MM.1S (cell line): ENCODE results near the gene NRG2.

Source experiments
- DNase-seq: peaks from one replicate; pipeline ENCODE4 v3.0.0-alpha.2; 2015
- H2AFZ ChIP-seq: fragments of 300-600 bp; sonication (generic); 2 replicates; pipeline ENCODE4 v1.6.0; 2016; ENCODE audit warnings: antibody characterized with exemption, low read length
- H3F3A ChIP-seq: fragments of 300-600 bp; sonication (generic); 2 replicates; pipeline ENCODE4 v1.6.1; 2016; ENCODE audit warnings: mild to moderate bottlenecking, antibody characterized with exemption, low read length, moderate library complexity, mixed read lengths; ENCODE audit not compliant: insufficient read depth
- H3K27ac ChIP-seq: fragments of 300-600 bp; sonication (generic); 2 replicates; pipeline ENCODE4 v1.5.1; 2016; ENCODE audit warnings: mild to moderate bottlenecking, low read length
- H3K27me3 ChIP-seq: fragments of 300-600 bp; sonication (generic); replicated peaks from 2 replicates; pipeline ENCODE4 v1.6.0; 2016; ENCODE audit warnings: low read length; ENCODE audit not compliant: insufficient read depth
- H3K36me3 ChIP-seq: fragments of 300-600 bp; sonication (generic); replicated peaks from 2 replicates; pipeline ENCODE4 v1.6.1; 2016; ENCODE audit warnings: mild to moderate bottlenecking, low read length, mixed read lengths; ENCODE audit not compliant: insufficient read depth
- H3K4me1 ChIP-seq: fragments of 300-600 bp; sonication (generic); 2 replicates; pipeline ENCODE4 v1.6.1; 2016; ENCODE audit warnings: low read length, mixed read lengths
- H3K4me2 ChIP-seq: fragments of 300-600 bp; sonication (generic); 2 replicates; pipeline ENCODE4 v1.6.0; 2016; ENCODE audit warnings: low read depth, low read length
- H3K4me3 ChIP-seq: fragments of 300-600 bp; sonication (generic); 2 replicates; pipeline ENCODE4 v1.5.1; 2016; ENCODE audit warnings: low read length, mixed read lengths
- H3K79me2 ChIP-seq: fragments of 300-600 bp; sonication (generic); 2 replicates; pipeline ENCODE4 v1.6.1; 2016; ENCODE audit warnings: mixed run types, low read length, mixed read lengths
- H3K9ac ChIP-seq: fragments of 300-600 bp; sonication (generic); 2 replicates; pipeline ENCODE4 v1.6.1; 2016; ENCODE audit warnings: low read length, mixed read lengths
- H3K9me2 ChIP-seq: fragments of 300-600 bp; sonication (generic); replicated peaks from 2 replicates; pipeline ENCODE4 v1.6.1; 2016; ENCODE audit warnings: mild to moderate bottlenecking, low read length, mixed read lengths; ENCODE audit not compliant: insufficient read depth
- H3K9me3 ChIP-seq: fragments of 300-600 bp; sonication (generic); replicated peaks from 2 replicates; pipeline ENCODE4 v1.6.1; 2016; ENCODE audit warnings: mild to moderate bottlenecking, low read length, mixed read lengths; ENCODE audit not compliant: insufficient read depth
- H4K20me1 ChIP-seq: fragments of 300-600 bp; sonication (generic); 2 replicates; pipeline ENCODE4 v1.6.1; 2016; ENCODE audit warnings: mild to moderate bottlenecking, low read length, moderate library complexity, mixed read lengths; ENCODE audit not compliant: insufficient read depth
- CTCF ChIP-seq: fragments of 300-600 bp; sonication (generic); IDR thresholded peaks from 2 replicates; pipeline ENCODE4 v1.5.1; 2016; ENCODE audit warnings: antibody characterized with exemption, low read length, mixed read lengths
- EZH2 ChIP-seq: fragments of 300-600 bp; sonication (generic); optimal IDR thresholded peaks from 2 replicates; pipeline ENCODE3; 2017; ENCODE audit warnings: low read depth, mild to moderate bottlenecking, antibody characterized with exemption, low read length, mixed read lengths
- EZH2phosphoT487 ChIP-seq: fragments of 300-600 bp; sonication (generic); IDR thresholded peaks from 2 replicates; pipeline ENCODE4 v1.6.1; 2018; ENCODE audit warnings: antibody characterized with exemption, low read length

Gene NRG2

DNA sequence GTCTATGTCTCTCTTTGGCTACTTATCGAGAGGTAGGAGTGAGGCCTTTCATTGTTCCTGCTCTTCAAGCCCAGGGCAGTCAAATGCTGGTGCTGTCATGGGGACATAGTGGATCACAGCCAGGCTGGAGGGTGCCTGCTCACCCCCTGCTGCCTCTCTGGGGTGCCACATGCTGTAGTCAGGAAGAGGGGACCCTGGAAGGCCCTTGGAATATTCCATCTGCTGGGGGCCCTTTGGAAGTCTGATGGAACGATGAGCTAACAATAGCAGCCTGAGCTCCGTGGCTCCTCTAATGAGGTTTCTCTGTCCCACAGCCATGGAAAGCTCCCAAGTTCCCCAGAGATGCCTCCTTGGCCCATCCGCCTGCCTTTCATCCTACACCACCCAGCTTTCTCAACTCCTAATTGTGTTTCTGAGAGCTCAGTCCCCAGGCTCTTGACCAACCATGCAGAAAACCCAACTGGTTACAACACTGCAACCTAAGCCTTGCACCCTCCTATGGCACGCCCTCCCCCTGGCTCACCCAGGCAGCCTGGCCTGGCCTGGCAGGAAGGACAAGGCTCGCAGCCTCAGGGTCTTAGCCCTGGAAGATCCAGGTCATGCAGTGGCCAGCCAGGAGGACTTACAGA, 91.7 kb downstream of the NRG2 start:
- no peak overlapping the region for H2AFZ ChIP-seq
- TF ChIP-seq EZH2 = no peak
- no peaks in the 10 kb centered on the region for H4K20me1 ChIP-seq
- H3K36me3 ChIP-seq = no peaks in the 10 kb centered on the region
- H3K27me3 ChIP-seq = no peaks in the 10 kb centered on the region
- H3K4me2 ChIP-seq = no peak overlapping the region
- no peak overlapping the region for H3K4me3 ChIP-seq
- no peaks in the 10 kb centered on the region for H3K9me2 ChIP-seq
- no peaks in the 10 kb centered on the region for H3F3A ChIP-seq
- no peak overlapping the region for H3K27ac ChIP-seq
- DNase-seq = no peak
- no peaks in the 10 kb centered on the region for H3K79me2 ChIP-seq
- no peaks in the 10 kb centered on the region for H3K9me3 ChIP-seq
- H3K9ac ChIP-seq = no peak overlapping the region
- H3K4me1 ChIP-seq = no peaks in the 10 kb centered on the region

- Histone ChIP-seq H3K27ac (no peak overlapping the region), H3K9me2 (no peaks in the 10 kb centered on the region), H3K27me3 (no peaks in the 10 kb centered on the region), H3K9ac (no peak overlapping the region), H3K79me2 (no peaks in the 10 kb centered on the region), H3K4me1 (no peaks in the 10 kb centered on the region), H3K4me3 (no peak overlapping the region), H3K4me2 (no peak overlapping the region), H3K36me3 (no peaks in the 10 kb centered on the region), H3F3A (no peaks in the 10 kb centered on the region), H2AFZ (no peak overlapping the region), H3K9me3 (no peaks in the 10 kb centered on the region), H4K20me1 (no peaks in the 10 kb centered on the region)
- DNase-seq = no peak
- TF ChIP-seq CTCF = no peak
- no peak for TF ChIP-seq EZH2phosphoT487
- no peak for TF ChIP-seq EZH2
These were observed 92.7 kb downstream of the NRG2 start for GRCh38 chr5:139950436-139950835.

GRCh38 chr5:139949710-139950109, 93.4 kb downstream of the NRG2 start:
- TF ChIP-seq CTCF (no peak), EZH2 (no peak), EZH2phosphoT487 (no peak)
- H4K20me1 ChIP-seq = no peaks in the 10 kb centered on the region

GRCh38 chr5:139947727-139948126, 95.4 kb downstream of the NRG2 start:
- no peak overlapping the region for H3K9ac ChIP-seq
- no peak overlapping the region for H3K27ac ChIP-seq
- H3K4me2 ChIP-seq = no peak overlapping the region
- H3K9me3 ChIP-seq = no peaks in the 10 kb centered on the region
- no peak overlapping the region for H2AFZ ChIP-seq
- TF ChIP-seq EZH2phosphoT487 (no peak), CTCF (no peak), EZH2 (no peak)
- no peaks in the 10 kb centered on the region for H3K4me1 ChIP-seq
- no peaks in the 10 kb centered on the region for H3F3A ChIP-seq
- no peak overlapping the region for H3K4me3 ChIP-seq
- no peaks in the 10 kb centered on the region for H3K9me2 ChIP-seq
- H3K36me3 ChIP-seq = no peaks in the 10 kb centered on the region
- DNase-seq = no peak
- H3K27me3 ChIP-seq = no peaks in the 10 kb centered on the region
- H3K79me2 ChIP-seq = no peaks in the 10 kb centered on the region
- H4K20me1 ChIP-seq = no peaks in the 10 kb centered on the region

More at GRCh38 chr5:139949710-139950109, 93.4 kb downstream of the NRG2 start:
- no peaks in the 10 kb centered on the region for H3F3A ChIP-seq
- H2AFZ ChIP-seq = no peak overlapping the region
- H3K79me2 ChIP-seq = no peaks in the 10 kb centered on the region
- H3K27ac ChIP-seq = no peak overlapping the region
- no peaks in the 10 kb centered on the region for H3K36me3 ChIP-seq
- no peaks in the 10 kb centered on the region for H3K27me3 ChIP-seq
- no peaks in the 10 kb centered on the region for H3K9me2 ChIP-seq
- no peak for DNase-seq
- no peak overlapping the region for H3K9ac ChIP-seq
- H3K4me3 ChIP-seq = no peak overlapping the region
- H3K4me2 ChIP-seq = no peak overlapping the region
- H3K4me1 ChIP-seq = no peaks in the 10 kb centered on the region
- no peaks in the 10 kb centered on the region for H3K9me3 ChIP-seq
